Uterus (tissue), 4 donors: ENCODE data around the gene MAP1LC3B2. TPM values are rescaled to one million over a fixed set of nuclear protein-coding genes. Genes with fewer than 3 reads are reported as not detected.
"Not testable (repeated sequence)": the region's sequence is repeated elsewhere in the genome, so short reads cannot be mapped to it uniquely, and the experiment has no call there.

ENCODE experiments used
- DNase-seq, 2 donors: peaks; one replicate each; pipeline ENCODE4 v3.0.0-alpha.2; 2019 to 2020
- H3K27ac ChIP-seq, 2 donors: fragments of 200-600 bp; sonication (generic); 1 replicate in 1 of 2; 2 replicates in 1 of 2; pipeline ENCODE4 v1.5.1; 2016 to 2018
- H3K27me3 ChIP-seq, 2 donors: fragments of 200-600 bp; sonication (generic); one replicate each; pipeline ENCODE4 v1.5.1; 2018 to 2019; ENCODE audit warnings: control low read depth in 1 of 2
- H3K36me3 ChIP-seq, 2 donors: fragments of 200-600 bp; sonication (generic); one replicate each; pipeline ENCODE4 v1.5.1; 2019; ENCODE audit warnings: control low read depth in 1 of 2
- H3K4me1 ChIP-seq, 2 donors: fragments of 200-600 bp; sonication (generic); one replicate each; pipeline ENCODE4 v1.5.1; 2018 to 2019; ENCODE audit warnings: control low read depth in 1 of 2
- H3K4me3 ChIP-seq, 2 donors: fragments of 200-600 bp; sonication (generic); 1 replicate in 1 of 2; 2 replicates in 1 of 2; pipeline ENCODE4 v1.5.1; 2018 to 2019; ENCODE audit warnings: mild to moderate bottlenecking in 1 of 2
- H3K9me3 ChIP-seq, 2 donors: fragments of 200-600 bp; sonication (generic); one replicate each; pipeline ENCODE4 v1.5.1; 2019; ENCODE audit warnings: control low read depth in 1 of 2
- CTCF ChIP-seq, 4 experiments: fragments of 200-600 bp in 2 of 4; fragments of 450-650 bp in 2 of 4; sonication (generic) in 2 of 4; IDR thresholded peaks; one replicate each; pipeline ENCODE4 v1.5.1; 2016 to 2019; ENCODE audit warnings: antibody characterized with exemption in 4 of 4, mild to moderate bottlenecking in 2 of 4, moderate library complexity in 1 of 4
- POLR2A ChIP-seq, 2 donors: fragments of 450-650 bp; IDR thresholded peaks; one replicate each; pipeline ENCODE4 v1.6.1; 2016; ENCODE audit warnings: antibody characterized with exemption in 2 of 2, mild to moderate bottlenecking in 1 of 2, moderate library complexity in 1 of 2
- intact Hi-C: fragments of 100-400 bp; cut with DNase I; formaldehyde crosslinking; loops from one replicate; pipeline ENCODE4 v1.15.1; 2023; ENCODE audit warnings: low total_unique reads
- total RNA-seq, 4 donors: library from RNA; depleted of rRNA in 3 of 4; stranded (reverse); fragments of >200 nt in 3 of 4; gene quantifications; one replicate each; pipeline versions ENCODE4 v1.1.0 to v1.2.4, GENCODE V29; 2014 to 2023
- donor health status: DM: yes; HTN: yes; CAD: no.

The MAP1LC3B2 gene
- total RNA-seq, 4 donors from 2014 or later: 1.8 to 3.6 TPM; not detected in 2

- no peak for DNase-seq
- Histone ChIP-seq H3K4me1 (no peaks in the 10 kb centered on the region), H3K4me3 (no peak overlapping the region), H3K27ac (no peak overlapping the region), H3K27me3 (no peaks in the 10 kb centered on the region), H3K36me3 (no peaks in the 10 kb centered on the region), H3K9me3 (no peaks in the 10 kb centered on the region)
- intact Hi-C loops: no loop called here
- TF ChIP-seq CTCF (IDR thresholded peaks at IDR 0.05) (no peak), POLR2A (IDR thresholded peaks at IDR 0.05) (no peak)
Measured at GRCh38 chr12:116573776-116574175, 14.6 kb downstream of the MAP1LC3B2 start.

- H3K4me3 ChIP-seq, H3K36me3 ChIP-seq, intact Hi-C loops, H3K27ac ChIP-seq, H3K27me3 ChIP-seq, DNase-seq, H3K9me3 ChIP-seq, H3K4me1 ChIP-seq: not testable (repeated sequence)
Measured at GRCh38 chr12:116575754-116576153, 16.6 kb downstream of the MAP1LC3B2 start.

GRCh38 chr12:116577154-116577561, 18.0 kb downstream of the MAP1LC3B2 start:
- DNase-seq: no peak
- intact Hi-C loops: no loop called here

GRCh38 chr12:116578051-116578450, 18.9 kb downstream of the MAP1LC3B2 start:
- H3K27ac ChIP-seq: no peak overlapping the region
- TF ChIP-seq CTCF (IDR thresholded peaks at IDR 0.05) (no peak), POLR2A (IDR thresholded peaks at IDR 0.05) (no peak)
- no peak overlapping the region for H3K4me3 ChIP-seq
- no peaks in the 10 kb centered on the region for H3K4me1 ChIP-seq
- H3K27me3 ChIP-seq: no peaks in the 10 kb centered on the region
- DNase-seq: no peak
- intact Hi-C loops: no loop called here
- no peaks in the 10 kb centered on the region for H3K36me3 ChIP-seq
- no peaks in the 10 kb centered on the region for H3K9me3 ChIP-seq

More at GRCh38 chr12:116577154-116577561, 18.0 kb downstream of the MAP1LC3B2 start:
- H3K4me1 ChIP-seq: no peaks in the 10 kb centered on the region
- H3K4me3 ChIP-seq: no peak overlapping the region
- no peaks in the 10 kb centered on the region for H3K9me3 ChIP-seq
- H3K27me3 ChIP-seq: no peaks in the 10 kb centered on the region
- TF ChIP-seq POLR2A (IDR thresholded peaks at IDR 0.05) (no peak), CTCF (IDR thresholded peaks at IDR 0.05) (no peak)
- no peaks in the 10 kb centered on the region for H3K36me3 ChIP-seq
- H3K27ac ChIP-seq: no peak overlapping the region

- no peak for TF ChIP-seq POLR2A (IDR thresholded peaks at IDR 0.05)
- no peak for TF ChIP-seq CTCF (IDR thresholded peaks at IDR 0.05)
- no peaks in the 10 kb centered on the region for H3K9me3 ChIP-seq
- H3K27ac ChIP-seq: peak overlapping the region; percentile 46 to 68
- no peaks in the 10 kb centered on the region for H3K27me3 ChIP-seq
- intact Hi-C loops: no loop called here
- no peak overlapping the region for H3K4me3 ChIP-seq
- H3K4me1 ChIP-seq: no peaks in the 10 kb centered on the region
- DNase-seq: peak; percentile 62 to 71
- H3K36me3 ChIP-seq: no peaks in the 10 kb centered on the region
Measured at GRCh38 chr12:116582610-116583009, 23.4 kb downstream of the MAP1LC3B2 start.

- H3K36me3 ChIP-seq: no peaks in the 10 kb centered on the region
- no peaks in the 10 kb centered on the region for H3K4me1 ChIP-seq
- TF ChIP-seq POLR2A (IDR thresholded peaks at IDR 0.05): no peak
- TF ChIP-seq CTCF (IDR thresholded peaks at IDR 0.05): no peak
- no peak for DNase-seq
- intact Hi-C loops: no loop called here
- H3K27me3 ChIP-seq: no peaks in the 10 kb centered on the region
- no peak overlapping the region for H3K4me3 ChIP-seq
- H3K9me3 ChIP-seq: no peaks in the 10 kb centered on the region
- H3K27ac ChIP-seq: peak overlapping the region; percentile 46 to 68
Measured at GRCh38 chr12:116583129-116583694, 24.0 kb downstream of the MAP1LC3B2 start.
